Endodermal cell (in vitro differentiated cells): ENCODE data around the gene CCL14. TPM values are rescaled to one million over a fixed set of nuclear protein-coding genes. Genes with fewer than 3 reads are reported as not detected.

Experiments
- DNase-seq: peaks from one replicate; pipeline ENCODE4 v3.0.0-alpha.2; 2017
- H3K27ac ChIP-seq: 2 replicates; pipeline ENCODE4 v1.5.1; 2013; ENCODE audit warnings: mild to moderate bottlenecking, low read depth, low read length, moderate library complexity
- H3K27me3 ChIP-seq: 2 replicates; pipeline ENCODE4 v1.6.1; 2013; ENCODE audit warnings: mild to moderate bottlenecking, low read length, moderate library complexity; ENCODE audit not compliant: insufficient read depth, control insufficient read depth, poor library complexity, severe bottlenecking
- H3K36me3 ChIP-seq: 2 replicates; pipeline ENCODE4 v1.7.0; 2013; ENCODE audit warnings: mild to moderate bottlenecking, low read length, moderate library complexity; ENCODE audit not compliant: control insufficient read depth, insufficient read depth
- H3K4me1 ChIP-seq: one replicate; pipeline ENCODE4 v1.7.0; 2013; ENCODE audit warnings: low read length; ENCODE audit not compliant: control insufficient read depth, insufficient read depth
- H3K4me3 ChIP-seq: 2 replicates; pipeline ENCODE4 v1.5.1; 2013; ENCODE audit warnings: mild to moderate bottlenecking, low read length, moderate library complexity
- H3K9ac ChIP-seq: 2 replicates; pipeline ENCODE4 v1.6.1; 2013; ENCODE audit warnings: mild to moderate bottlenecking, low read length, moderate library complexity; ENCODE audit not compliant: poor library complexity, severe bottlenecking; ENCODE audit errors: extremely low read depth
- H3K9me3 ChIP-seq: 2 replicates; pipeline ENCODE4 v1.6.1; 2013; ENCODE audit warnings: mild to moderate bottlenecking, low read length, moderate library complexity; ENCODE audit not compliant: control insufficient read depth
- H3K27ac Mint-ChIP-seq: 2 replicates; pipeline ENCODE4 v1.8.0; 2020; ENCODE audit warnings: mixed read lengths
- H3K27me3 Mint-ChIP-seq: 2 replicates; pipeline ENCODE4 v1.8.0; 2021; ENCODE audit warnings: mild to moderate bottlenecking, mixed read lengths; ENCODE audit not compliant: insufficient read depth
- H3K36me3 Mint-ChIP-seq: 2 replicates; pipeline ENCODE4 v1.8.0; 2020; ENCODE audit warnings: low read depth, mixed read lengths
- H3K4me1 Mint-ChIP-seq: 2 replicates; pipeline ENCODE4 v1.8.0; 2020; ENCODE audit warnings: mixed read lengths
- H3K4me3 Mint-ChIP-seq: 2 replicates; pipeline ENCODE4 v1.8.0; 2020; ENCODE audit warnings: mild to moderate bottlenecking, moderate library complexity, mixed read lengths
- H3K9me3 Mint-ChIP-seq: 2 replicates; pipeline ENCODE4 v1.8.0; 2020; ENCODE audit warnings: mild to moderate bottlenecking, mixed read lengths
- CTCF ChIP-seq: fragments of 200-600 bp; sonication (generic); conservative IDR thresholded peaks from 2 replicates; pipeline ENCODE4 v1.5.0; 2021; ENCODE audit warnings: antibody characterized with exemption, mild to moderate bottlenecking
- WGBS, 2 experiments: methylation state at CpG; one replicate each; pipeline versions ENCODE4 v1.1.5 to v1.1.7; 2013; ENCODE audit warnings: missing lambda C conversion rate in 2 of 2, mixed read lengths in 1 of 2; ENCODE audit not compliant: insufficient coverage in 1 of 2, insufficient read length in 1 of 2; 5-methylcytosine and 5-hydroxymethylcytosine counted together
- total RNA-seq, 2 donors: library from RNA; stranded (reverse); fragmentation: NEBNext Ultra II Directional in 1 of 2; extraction: Animal tissue kit (Norgen Biotek cat#: 25700) in 1 of 2; gene quantifications; 2 replicates in 1 of 2; 3 replicates in 1 of 2; pipeline ENCODE4 v1.2.1, GENCODE V29; 2021

The CCL14 gene
- total RNA-seq, 2 donors from 2014 or later, result not detected

- H3K27ac Mint-ChIP-seq, result no peak overlapping the region
- 96 to 100% methylated on average over 4 to 5 of the region's 5 CpGs for WGBS, 2 experiments
- no peak overlapping the region for H3K9ac ChIP-seq
- DNase-seq, result no peak
- H3K4me3 ChIP-seq, result no peak overlapping the region
- H3K4me3 Mint-ChIP-seq, result no peak overlapping the region
- no peak overlapping the region for H3K27ac ChIP-seq
- H3K4me1 ChIP-seq, result no peaks in the 10 kb centered on the region
- H3K36me3 Mint-ChIP-seq, result no peaks in the 10 kb centered on the region
- no peaks in the 10 kb centered on the region for H3K36me3 ChIP-seq
- no peaks in the 10 kb centered on the region for H3K27me3 ChIP-seq
- TF ChIP-seq CTCF, result no peak
- no peaks in the 10 kb centered on the region for H3K9me3 Mint-ChIP-seq
- peaks cover 3% of the 10 kb centered on the region for H3K27me3 Mint-ChIP-seq
- peaks cover 12% of the 10 kb centered on the region for H3K4me1 Mint-ChIP-seq
- H3K9me3 ChIP-seq, result no peaks in the 10 kb centered on the region
Observed at GRCh38 chr17:35936063-35936462, 50.5 kb downstream of the CCL14 start.

GRCh38 chr17:35934760-35935159 is 51.8 kb downstream of the CCL14 start:
- no peak overlapping the region for H3K4me3 Mint-ChIP-seq
- peaks cover 3% of the 10 kb centered on the region for H3K27me3 Mint-ChIP-seq
- H3K36me3 ChIP-seq, result no peaks in the 10 kb centered on the region
- no peaks in the 10 kb centered on the region for H3K36me3 Mint-ChIP-seq
- DNase-seq, result no peak
- no peak overlapping the region for H3K9ac ChIP-seq
- no peaks in the 10 kb centered on the region for H3K9me3 ChIP-seq
- TF ChIP-seq CTCF, result no peak
- 94 to 98% methylated on average over 8 to 10 of the region's 10 CpGs for WGBS, 2 experiments
- no peaks in the 10 kb centered on the region for H3K9me3 Mint-ChIP-seq
- H3K27ac Mint-ChIP-seq, result no peak overlapping the region
- H3K4me3 ChIP-seq, result no peak overlapping the region
- peaks cover 21% of the 10 kb centered on the region for H3K4me1 Mint-ChIP-seq
- H3K27ac ChIP-seq, result no peak overlapping the region
- no peaks in the 10 kb centered on the region for H3K27me3 ChIP-seq
- no peaks in the 10 kb centered on the region for H3K4me1 ChIP-seq

Other genes starting within 250 kb of the CCL14 start
- gene GAS2L2, start 233.5 kb downstream of the CCL14 start, total RNA-seq, result under 1 TPM in 1 of 2 donors, not detected in 1; 0.09 TPM
- gene C17orf50, start 225.8 kb downstream of the CCL14 start, total RNA-seq, result not detected
- not detected for gene MMP28, start 191.1 kb downstream of the CCL14 start, total RNA-seq
- 100 to 1,000 TPM; 230 to 247 TPM for gene TAF15, start 177.2 kb downstream of the CCL14 start, total RNA-seq
- gene HEATR9, start 117.8 kb downstream of the CCL14 start, total RNA-seq, result not detected
- not detected for gene CCL5, start 106.4 kb downstream of the CCL14 start, total RNA-seq
- 10 to 100 TPM in 1 of 2 donors, 1 to 10 TPM in 1; 5.3 to 14.2 TPM for gene RDM1, start 56.0 kb downstream of the CCL14 start, total RNA-seq
- not detected for gene LYZL6, start 43.0 kb downstream of the CCL14 start, total RNA-seq
- gene CCL16, start 5.2 kb downstream of the CCL14 start, total RNA-seq, result not detected
- not detected for gene CCL15, start 14.8 kb upstream of the CCL14 start, total RNA-seq
- not detected for gene CCL23, start 31.2 kb upstream of the CCL14 start, total RNA-seq
- not detected for gene CCL18, start 77.5 kb upstream of the CCL14 start, total RNA-seq
- not detected for gene CCL3, start 103.4 kb upstream of the CCL14 start, total RNA-seq
- gene CCL4, start 117.1 kb upstream of the CCL14 start, total RNA-seq, result not detected
- gene TBC1D3B, start 189.9 kb upstream of the CCL14 start, total RNA-seq, result 10 to 100 TPM; 13.1 to 18.4 TPM
- 1 to 10 TPM in 1 of 2 donors, under 1 TPM in 1; 0.35 to 2.0 TPM for gene CCL3L1, start 210.0 kb upstream of the CCL14 start, total RNA-seq
- not detected for gene CCL4L2, start 224.3 kb upstream of the CCL14 start, total RNA-seq